HG03469 (cell line): ENCODE measurements around the gene ZBP1.

ENCODE experiments used
- ATAC-seq: cut with Tn5 transposase; IDR thresholded peaks from one replicate; pipeline ENCODE4 v1.9.1; 2021; ENCODE audit warnings: mild to moderate bottlenecking, moderate library complexity, moderate number of reproducible peaks; ENCODE audit not compliant: unreplicated experiment

The ZBP1 gene

GRCh38 chr20:57601737-57602136 is 18.5 kb downstream of the ZBP1 start:
- ATAC-seq = no peak

- ATAC-seq = no peak
Observed at GRCh38 chr20:57601211-57601570, 19.0 kb downstream of the ZBP1 start.

- ATAC-seq = no peak
Observed at GRCh38 chr20:57600320-57601210, 19.7 kb downstream of the ZBP1 start.

- ATAC-seq = no peak
Observed at GRCh38 chr20:57598491-57598890, 21.7 kb downstream of the ZBP1 start.

GRCh38 chr20:57598060-57598459 is 22.2 kb downstream of the ZBP1 start:
- no peak for ATAC-seq

GRCh38 chr20:57596998-57597939 is 23.0 kb downstream of the ZBP1 start:
- ATAC-seq = no peak

GRCh38 chr20:57596358-57596757 is 23.9 kb downstream of the ZBP1 start:
- no peak for ATAC-seq

GRCh38 chr20:57595041-57596030 is 24.9 kb downstream of the ZBP1 start:
- ATAC-seq = no peak

- no peak for ATAC-seq
Observed at GRCh38 chr20:57594092-57594951, 25.9 kb downstream of the ZBP1 start.

- ATAC-seq = no peak
Observed at GRCh38 chr20:57593134-57593886, 26.9 kb downstream of the ZBP1 start.

- ATAC-seq = no peak
Observed at GRCh38 chr20:57592263-57593092, 27.7 kb downstream of the ZBP1 start.

- no peak for ATAC-seq
Observed at GRCh38 chr20:57591289-57592229, 28.7 kb downstream of the ZBP1 start.

GRCh38 chr20:57590485-57591288 is 29.5 kb downstream of the ZBP1 start:
- no peak for ATAC-seq

GRCh38 chr20:57589728-57590484 is 30.3 kb downstream of the ZBP1 start:
- ATAC-seq = no peak

- no peak for ATAC-seq
Observed at GRCh38 chr20:57589123-57589727, 31.0 kb downstream of the ZBP1 start.
